GM12878 (cell line): ENCODE measurements around the gene PRRC2B. TPM values are rescaled to one million over a fixed set of nuclear protein-coding genes. Genes with fewer than 3 reads are reported as not detected.

ENCODE experiments used
- ATAC-seq: fragments of 200-7000 bp; cut with Tn5 transposase; 3 replicates; pipeline ENCODE4 v1.9.1; 2020; ENCODE audit warnings: mild to moderate bottlenecking, moderate library complexity
- BruUV-seq: library from RNA; stranded (reverse); fragments of 400-500 nt; replicated peaks from 2 replicates; lab custom pipeline; 2021; lab: Mats Ljungman, UMichigan
- CTCF ChIA-PET: fragments of 300-600 bp; sonication (Branson Sonifier 250); formaldehyde crosslinking; extraction: SDS; loops from one replicate; lab custom pipeline; 2021; ENCODE audit warnings: inconsistent platforms; lab: Yijun Ruan, JAX
- POLR2A ChIA-PET: fragments of 350-600 bp; formaldehyde crosslinking; extraction: SDS; loops from one replicate; lab custom pipeline; 2021; ENCODE audit warnings: inconsistent platforms; lab: Charles Lee
- RAD21 ChIA-PET: fragments of 300-600 bp; sonication (Branson Sonifier 250); formaldehyde crosslinking; loops from one replicate; lab custom pipeline; 2023; ENCODE audit warnings: antibody characterized with exemption; ENCODE audit not compliant: unreplicated experiment; lab: Charles Lee
- SMC1A ChIA-PET: fragments of 300-600 bp; sonication (Branson Sonifier 250); formaldehyde crosslinking; loops from one replicate; lab custom pipeline; 2023; ENCODE audit not compliant: unreplicated experiment, uncharacterized antibody; lab: Charles Lee
- DNase-seq: peaks from one replicate; pipeline ENCODE4 v3.0.0-alpha.2; 2011; ENCODE audit warnings: low read depth, low spot score
- FAIRE-seq: peaks from 3 replicates; lab custom pipeline; 2011; peaks lifted over from hg19 to GRCh38; lab: Jason Lieb, UNC
- H2AFZ ChIP-seq: 2 replicates; pipeline ENCODE4 v1.6.0; 2011; ENCODE audit warnings: low read depth, low read length, control low read depth; ENCODE audit not compliant: control insufficient read depth
- H3K27ac ChIP-seq: 2 replicates; pipeline ENCODE4 v1.5.1; 2011; ENCODE audit warnings: control low read depth; ENCODE audit not compliant: control insufficient read depth, insufficient read depth
- H3K27me3 ChIP-seq, 2 experiments: replicated peaks in 1 of 2; 2 replicates each; pipeline versions ENCODE4 v1.6.0 to v1.6.1; 2011; ENCODE audit warnings: low read length in 1 of 2; ENCODE audit not compliant: control insufficient read depth in 2 of 2, insufficient read depth in 2 of 2
- H3K36me3 ChIP-seq, 2 experiments: 2 replicates each; pipeline ENCODE4 v1.5.1; 2011; ENCODE audit warnings: low read length in 1 of 2; ENCODE audit not compliant: control insufficient read depth in 2 of 2, insufficient read depth in 2 of 2
- H3K4me1 ChIP-seq: 2 replicates; pipeline ENCODE4 v1.6.1; 2011; ENCODE audit warnings: mild to moderate bottlenecking, low read length, moderate library complexity, mixed read lengths; ENCODE audit not compliant: control insufficient read depth, insufficient read depth
- H3K4me2 ChIP-seq: 2 replicates; pipeline ENCODE4 v1.6.0; 2011; ENCODE audit warnings: control low read depth; ENCODE audit not compliant: control insufficient read depth, insufficient read depth
- H3K4me3 ChIP-seq: fragments of 200-600 bp; sonication (generic); 2 replicates; pipeline ENCODE4 v1.5.1; 2016
- H3K79me2 ChIP-seq: 2 replicates; pipeline ENCODE4 v1.6.0; 2011; ENCODE audit warnings: low read length; ENCODE audit not compliant: control insufficient read depth, insufficient read depth
- H3K9ac ChIP-seq: 2 replicates; pipeline ENCODE4 v1.8.0; 2011; ENCODE audit warnings: low read length, control low read depth, mixed read lengths; ENCODE audit not compliant: control insufficient read depth, insufficient read depth
- H3K9me3 ChIP-seq: replicated peaks from 3 replicates; pipeline ENCODE4 v1.5.1; 2011; ENCODE audit warnings: mild to moderate bottlenecking, low read length; ENCODE audit not compliant: control insufficient read depth, insufficient read depth
- H4K20me1 ChIP-seq: 2 replicates; pipeline ENCODE4 v1.6.0; 2011; ENCODE audit not compliant: control insufficient read depth, insufficient read depth
- CBX3 ChIP-seq: fragments of 200-600 bp; sonication (generic); IDR thresholded peaks from 2 replicates; pipeline ENCODE4 v1.6.1; 2016; ENCODE audit warnings: low read depth, borderline replicate concordance
- CHD4 ChIP-seq: fragments of 200-600 bp; sonication (generic); IDR thresholded peaks from 2 replicates; pipeline ENCODE4 v1.6.1; 2016; ENCODE audit warnings: mild to moderate bottlenecking
- CREB1 ChIP-seq: IDR thresholded peaks from 2 replicates; pipeline ENCODE4 v1.6.1; 2012; ENCODE audit warnings: low read depth, mild to moderate bottlenecking, inconsistent platforms
- ESRRA ChIP-seq: IDR thresholded peaks from 2 replicates; pipeline ENCODE4 v1.6.1; 2012; ENCODE audit warnings: mild to moderate bottlenecking, low read length, improper control_type of control experiment
- HCFC1 ChIP-seq: fragments of 150-350 bp; IDR thresholded peaks from 2 replicates; pipeline ENCODE4 v1.6.1; 2014; ENCODE audit warnings: low read length
- IKZF2 ChIP-seq, 2 experiments: fragments of 450-650 bp; IDR thresholded peaks; 2 replicates each; pipeline ENCODE4 v1.6.1; 2017; ENCODE audit warnings: mild to moderate bottlenecking in 2 of 2, moderate library complexity in 2 of 2
- JUND ChIP-seq: IDR thresholded peaks from 2 replicates; pipeline ENCODE4 v1.6.1; 2012; ENCODE audit warnings: low read depth, mild to moderate bottlenecking, low read length, improper control_type of control experiment, moderate library complexity
- MYB ChIP-seq: fragments of 150-350 bp; IDR thresholded peaks from 2 replicates; pipeline ENCODE4 v1.6.1; 2014; ENCODE audit warnings: mild to moderate bottlenecking, low read depth, low read length, borderline replicate concordance
- PML ChIP-seq: IDR thresholded peaks from 2 replicates; pipeline ENCODE4 v1.6.1; 2012; ENCODE audit warnings: low read length, inconsistent platforms
- RAD21 ChIP-seq: IDR thresholded peaks from 2 replicates; pipeline ENCODE4 v1.6.1; 2011; ENCODE audit warnings: mild to moderate bottlenecking, low read depth, low read length, moderate library complexity; ENCODE audit not compliant: insufficient read depth
- SP1 ChIP-seq: IDR thresholded peaks from one replicate; pipeline ENCODE4 v1.6.1; 2011; ENCODE audit warnings: low read depth, low read length
- SREBF1 ChIP-seq: IDR thresholded peaks from 2 replicates; pipeline ENCODE4 v1.6.1; 2012; ENCODE audit warnings: mild to moderate bottlenecking, low read length
- SUZ12 ChIP-seq: fragments of 200-600 bp; sonication (generic); IDR thresholded peaks from one replicate; pipeline ENCODE4 v1.6.1; 2018; ENCODE audit warnings: antibody characterized with exemption, mild to moderate bottlenecking; ENCODE audit not compliant: unreplicated experiment
- TCF3 ChIP-seq: IDR thresholded peaks from 2 replicates; pipeline ENCODE4 v1.6.1; 2012; ENCODE audit warnings: low read depth, mild to moderate bottlenecking, low read length, borderline replicate concordance; ENCODE audit not compliant: insufficient read depth
- USF1 ChIP-seq: IDR thresholded peaks from 2 replicates; pipeline ENCODE4 v1.6.1; 2011; ENCODE audit warnings: borderline replicate concordance, low read depth, mild to moderate bottlenecking, moderate library complexity, mixed read lengths, low read length; ENCODE audit not compliant: insufficient read depth; ENCODE audit errors: extremely low read length
- WRNIP1 ChIP-seq: IDR thresholded peaks from 2 replicates; pipeline ENCODE4 v1.6.1; 2011; ENCODE audit warnings: low read depth, low read length, improper control_type of control experiment, borderline replicate concordance
- YBX1 ChIP-seq: fragments of 450-650 bp; IDR thresholded peaks from 2 replicates; pipeline ENCODE4 v1.6.1; 2016; ENCODE audit warnings: antibody characterized with exemption
- ZNF384 ChIP-seq: IDR thresholded peaks from 2 replicates; pipeline ENCODE4 v1.6.1; 2012; ENCODE audit warnings: low read depth, mild to moderate bottlenecking, low read length, improper control_type of control experiment, borderline replicate concordance
- ZZZ3 ChIP-seq: IDR thresholded peaks from 2 replicates; pipeline ENCODE4 v1.6.1; 2011; ENCODE audit warnings: low read depth; ENCODE audit not compliant: control insufficient read depth, insufficient read length
- WGBS: methylation state at CpG from one replicate; pipeline ENCODE4 v1.1.6; 2016; ENCODE audit warnings: low lambda C conversion rate; ENCODE audit not compliant: insufficient replicate concordance, insufficient coverage; ENCODE audit errors: missing lambda C conversion rate; 5-methylcytosine and 5-hydroxymethylcytosine counted together
- in situ Hi-C: fragments of 300-500 bp; cut with MboI; formaldehyde crosslinking; loops from 9 replicates; pipeline ENCODE4 v1.14.3; 2018; ENCODE audit warnings: mixed read lengths
- intact Hi-C: fragments of 100-400 bp; cut with micrococcal nuclease; formaldehyde crosslinking; loops from one replicate; pipeline ENCODE4 v1.14.2; 2022; ENCODE audit not compliant: unreplicated experiment
- polyA plus RNA-seq, 11 experiments: library from polyadenylated mRNA; depleted of rRNA in 4 of 11; unstranded in 6 of 11; stranded (reverse) in 5 of 11; fragments of >200 nt; fragmentation: Nextera tagmentation in 4 of 11; fragmentation: Illumina TruSeq in 1 of 11; extraction: Ambion mirVana in 4 of 11; extraction: Trizol in 1 of 11; gene quantifications; 1 replicate in 1 of 11; 2 replicates in 10 of 11; pipeline versions ENCODE4 v1.2.1 to v1.2.3, GENCODE V29; 2011 to 2016; ENCODE audit warnings: inconsistent platforms in 2 of 11, missing spikeins in 2 of 11, low read depth in 1 of 11
- total RNA-seq, 4 experiments: library from RNA; depleted of rRNA in 3 of 4; stranded (reverse); fragments of >200 nt in 3 of 4; fragmentation: Illumina TruSeq in 1 of 4; extraction: Trizol in 1 of 4; gene quantifications; 2 replicates each; pipeline versions ENCODE4 v1.2.1 to v1.2.3, GENCODE V29; 2013 to 2021

PRRC2B gene
- total and polyA plus RNA-seq, 10 of the 15 experiments (the other 5 are each of a cell fraction or from before 2014, with no cell fraction given): 0.84 to 155 (median 28.7) TPM

GRCh38 chr9:131473891-131474290, 80.0 kb downstream of the PRRC2B start:
- H3K4me1 ChIP-seq: no peaks in the 10 kb centered on the region
- H3K36me3 ChIP-seq: peaks cover 36 to 74% of the 10 kb centered on the region in 2 experiments
- no peak overlapping the region for H2AFZ ChIP-seq
- in situ Hi-C loops: no loop called here
- no peak overlapping the region for H3K4me2 ChIP-seq
- intact Hi-C loops: no loop called here
- ATAC-seq (no peak), FAIRE-seq (no peak), DNase-seq (no peak)
- 86% methylated on average over 10 of the region's 10 CpGs for WGBS
- no peaks in the 10 kb centered on the region for H3K9me3 ChIP-seq
- H3K27me3 ChIP-seq: no peaks in the 10 kb centered on the region
- SMC1A ChIA-PET: no interaction called here
- no peak overlapping the region for H3K4me3 ChIP-seq
- no peak overlapping the region for H3K27ac ChIP-seq
- no TSS peak for BruUV-seq
- CTCF ChIA-PET: interaction anchor here (0.9 to 1.3 kb wide), 4 partner anchors 14 to 204 kb away, joined by 3 read pairs; no protein-coding TSS in a partner anchor
- POLR2A ChIA-PET: no interaction called here
- RAD21 ChIA-PET: no interaction called here
- H3K79me2 ChIP-seq: no peaks in the 10 kb centered on the region; the same call in none of the 2 replicates
- H4K20me1 ChIP-seq: no peaks in the 10 kb centered on the region; the same call in 1 of the 2 replicates
- TF ChIP-seq MYB (no peak), WRNIP1 (no peak)
- no peak overlapping the region for H3K9ac ChIP-seq

GRCh38 chr9:131474711-131475110, 80.8 kb downstream of the PRRC2B start:
- DNase-seq: no peak
- Histone ChIP-seq H3K27me3 (no peaks in the 10 kb centered on the region), H3K4me2 (no peak overlapping the region), H3K9me3 (no peaks in the 10 kb centered on the region), H3K4me1 (no peaks in the 10 kb centered on the region), H3K79me2 (no peaks in the 10 kb centered on the region; the same call in none of the 2 replicates), H3K4me3 (no peak overlapping the region), H3K27ac (no peak overlapping the region), H4K20me1 (no peaks in the 10 kb centered on the region; the same call in 1 of the 2 replicates), H3K36me3 (peaks cover 43 to 74% of the 10 kb centered on the region in 2 experiments), H2AFZ (no peak overlapping the region), H3K9ac (no peak overlapping the region)
- no peak for ATAC-seq
- in situ Hi-C loops (no loop called here), intact Hi-C loops (no loop called here)
- RAD21 ChIA-PET: no interaction called here
- CTCF ChIA-PET: interaction anchor here (0.9 to 1.3 kb wide), 4 partner anchors 15 to 203 kb away, joined by 3 read pairs; no protein-coding TSS in a partner anchor
- TSS peak; percentile 60 for BruUV-seq
- SMC1A ChIA-PET: no interaction called here
- 98% methylated on average over 15 of the region's 16 CpGs for WGBS
- no peak for FAIRE-seq
- TF ChIP-seq JUND (no peak), HCFC1 (no peak), ESRRA (no peak), ZZZ3 (no peak), CREB1 (no peak), CHD4 (no peak), SREBF1 (no peak), IKZF2 (IDR thresholded peaks at IDR 0.05) (no peak), YBX1 (no peak), CBX3 (no peak), PML (no peak), RAD21 (no peak), TCF3 (no peak), ZNF384 (no peak), SUZ12 (no peak), SP1 (no peak), USF1 (no peak)
- POLR2A ChIA-PET: no interaction called here
